Stimulated activated CD4-positive, alpha-beta T cell treated with anti-CD3 and anti-CD28 coated beads, Interleukin-4, amount 100 ng/mL, for 24 hours (primary cell): ENCODE results near the gene GSC2.
A peak's percentile ranks its signal among the peaks of the same experiment; 100 is the strongest.

Source experiments
- DNase-seq: peaks from one replicate; pipeline ENCODE4 v3.0.0-alpha.2; 2020

GSC2 gene

DNA sequence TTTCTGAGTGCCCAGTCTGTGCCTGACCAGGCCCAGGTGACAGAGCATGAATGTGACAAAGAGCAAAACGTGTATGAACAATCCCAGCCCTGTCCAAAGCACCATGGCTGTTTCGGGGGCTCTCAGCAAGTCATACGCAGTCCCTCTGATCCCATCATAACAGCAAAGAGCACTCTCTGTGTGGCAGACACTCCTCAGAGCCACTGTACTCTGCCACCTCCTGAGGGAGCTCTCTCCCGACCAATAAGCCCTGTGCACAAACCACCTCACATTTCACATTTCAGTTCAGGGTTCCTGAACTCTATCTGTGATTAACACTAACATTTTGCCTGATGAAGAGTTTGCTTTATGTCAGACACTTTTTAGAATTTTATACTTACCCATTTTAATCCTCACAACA, 34.5 kb downstream of the GSC2 start:
- no peak for DNase-seq

DNA sequence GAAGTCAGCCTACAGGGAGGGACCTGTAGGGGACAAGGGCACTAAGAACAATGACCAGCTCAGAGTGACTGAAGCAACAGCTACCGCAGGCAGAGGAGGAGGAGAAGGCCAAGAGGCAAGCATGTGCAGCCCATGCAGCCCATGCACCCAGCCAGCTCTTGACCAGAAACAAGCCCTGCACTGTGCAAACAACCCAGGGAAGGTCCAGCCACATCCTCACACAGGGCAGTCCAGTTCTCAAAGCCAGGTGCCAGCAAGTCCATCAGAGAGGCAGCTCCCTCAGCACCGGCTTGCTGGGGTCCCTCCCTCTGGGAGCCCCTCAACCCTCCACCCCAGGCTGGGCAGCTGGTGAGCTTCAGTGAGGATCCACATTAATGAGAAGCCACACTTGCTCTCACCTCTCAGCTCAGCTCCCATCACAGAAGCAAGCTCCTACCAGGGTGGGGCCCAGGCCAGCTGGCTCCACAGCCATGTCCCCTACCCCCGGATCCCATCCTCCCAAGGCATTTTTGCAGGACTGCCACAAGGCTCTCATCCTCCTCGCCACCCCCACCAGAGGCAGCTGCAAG, 35.0 kb downstream of the GSC2 start:
- DNase-seq: no peak

DNA sequence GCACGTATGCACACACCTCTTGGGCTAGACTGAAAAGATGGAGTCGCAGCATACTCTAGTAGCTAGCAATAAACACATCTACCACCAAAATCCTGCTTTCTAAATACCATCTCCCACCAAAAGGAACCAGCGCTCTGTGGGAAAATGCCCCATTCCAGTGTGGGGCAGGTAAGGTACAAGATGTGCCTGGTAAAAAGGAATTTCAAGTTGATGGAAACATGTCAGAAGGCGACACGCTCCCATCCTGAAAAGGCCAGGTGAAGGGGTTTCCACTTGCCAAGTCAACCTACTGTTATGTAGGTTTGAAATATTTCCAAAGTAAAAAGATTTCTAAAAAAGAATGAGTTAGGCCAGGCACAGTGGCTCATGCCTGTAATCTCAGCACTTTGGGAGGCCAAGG, 36.7 kb downstream of the GSC2 start:
- no peak for DNase-seq

DNA sequence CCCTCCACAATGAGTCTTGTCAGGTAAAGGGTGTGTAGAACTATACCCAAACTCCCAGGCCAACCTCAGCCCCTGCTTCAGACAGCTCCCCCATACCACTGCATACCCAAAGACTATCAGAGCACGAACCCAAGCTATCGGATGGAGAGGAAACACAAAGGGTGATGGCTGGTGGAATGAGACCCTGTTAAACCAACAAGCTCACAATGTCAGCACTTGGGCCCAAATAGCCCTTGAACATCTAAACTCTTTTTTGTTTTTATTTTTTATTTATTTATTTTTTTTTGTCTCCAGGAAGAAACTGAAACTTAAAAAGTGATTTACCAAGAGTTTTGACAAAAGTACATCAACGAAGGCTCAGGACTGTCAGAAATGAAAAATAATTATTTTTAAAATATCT, 38.5 kb downstream of the GSC2 start:
- DNase-seq: no peak

DNA sequence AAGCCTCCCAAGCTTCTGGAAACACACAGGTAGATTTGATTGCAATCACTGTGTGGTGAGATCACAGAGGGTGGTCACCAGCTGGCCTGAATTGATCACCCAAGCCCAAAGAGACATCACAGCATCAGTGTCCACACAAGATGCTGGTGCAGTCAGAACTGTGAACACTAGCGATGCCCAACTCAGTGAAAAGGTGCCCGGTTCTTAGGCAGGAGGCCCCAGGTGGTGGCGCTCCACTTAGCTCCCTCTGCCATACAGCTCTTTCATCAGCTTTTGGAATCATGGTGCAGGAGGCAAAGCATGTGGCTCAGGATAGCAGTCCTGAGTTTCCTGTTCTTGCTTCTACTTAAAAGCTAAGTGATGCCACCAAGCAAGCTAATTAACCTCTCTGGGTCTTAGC, 39.0 kb downstream of the GSC2 start:
- DNase-seq: no peak

DNA sequence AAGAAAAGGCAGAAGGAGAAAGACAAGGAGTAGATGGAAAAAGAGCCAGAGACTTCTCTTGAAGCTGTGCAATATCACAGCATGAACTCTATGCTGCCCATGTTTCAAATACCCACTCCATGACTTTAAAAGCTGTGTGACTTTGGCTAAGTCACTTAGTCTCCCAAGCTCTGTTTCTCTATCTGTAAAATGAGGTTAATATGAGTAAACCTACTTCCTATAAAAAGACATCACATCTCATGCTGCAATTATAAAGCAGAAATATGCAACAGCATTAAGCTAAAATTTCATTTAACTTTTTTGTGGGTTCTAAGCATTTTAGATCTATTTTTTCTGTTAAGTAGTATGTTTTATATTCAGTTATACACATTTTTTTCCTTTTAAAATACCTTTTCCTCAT, 39.4 kb downstream of the GSC2 start:
- no peak for DNase-seq

DNA sequence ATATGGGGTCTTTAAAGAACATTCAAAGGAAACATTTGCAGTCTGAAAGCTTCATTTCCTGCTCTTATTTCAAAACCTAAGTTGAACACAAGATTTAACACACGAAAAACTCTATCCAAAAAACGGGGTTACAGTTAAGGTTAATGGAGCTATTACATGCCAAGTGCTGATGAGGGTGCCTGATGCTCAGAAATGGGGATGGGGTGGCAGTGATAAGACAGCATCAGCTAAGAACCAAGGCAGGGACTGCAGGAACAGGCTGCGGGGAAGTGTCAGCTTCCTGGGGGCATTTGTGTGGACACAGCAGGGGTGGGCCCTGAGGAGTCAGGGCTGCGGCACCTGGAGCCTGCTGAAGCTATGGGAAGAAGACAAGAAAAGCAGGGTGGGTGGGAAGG, 40.0 kb downstream of the GSC2 start:
- no peak for DNase-seq

DNA sequence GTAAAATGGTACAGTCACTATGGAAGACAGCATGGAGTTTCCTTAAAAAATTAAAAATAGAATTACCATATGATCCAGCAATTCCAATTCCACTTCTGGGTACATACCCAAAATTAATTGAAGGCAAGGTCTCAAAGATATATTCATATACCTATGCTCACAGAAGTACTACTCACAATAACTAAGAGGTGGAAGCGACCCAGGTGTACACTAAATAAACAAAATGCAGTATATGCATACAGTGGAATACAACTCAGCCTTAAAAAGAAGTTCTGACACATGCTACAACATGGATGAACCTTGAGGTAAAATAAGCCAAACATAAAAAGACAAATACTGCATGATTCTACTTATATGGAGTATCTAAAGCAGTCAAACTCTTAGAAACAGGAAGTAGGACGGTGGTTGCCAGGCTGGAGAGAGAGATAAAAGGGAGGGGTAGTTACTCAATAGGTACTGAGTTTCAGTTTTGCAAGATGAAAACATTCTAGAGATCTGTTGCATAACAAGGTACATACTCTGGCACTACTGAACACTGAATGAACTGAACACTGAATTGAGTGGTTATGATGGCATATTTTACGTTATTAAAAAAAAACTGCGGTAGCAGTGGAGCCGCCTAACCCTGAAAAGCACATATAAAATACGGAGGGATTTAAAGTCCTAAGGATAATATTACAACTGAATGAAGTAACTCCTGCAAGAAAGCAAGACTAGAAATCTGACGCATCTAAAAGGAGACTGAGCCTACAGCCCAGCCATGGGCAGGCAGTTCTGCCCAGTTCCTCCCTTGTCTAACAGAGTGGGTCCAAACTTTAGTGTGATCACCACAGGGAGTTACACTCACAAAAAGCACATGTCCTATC, 40.7 kb downstream of the GSC2 start:
- DNase-seq: peak; percentile 57

DNA sequence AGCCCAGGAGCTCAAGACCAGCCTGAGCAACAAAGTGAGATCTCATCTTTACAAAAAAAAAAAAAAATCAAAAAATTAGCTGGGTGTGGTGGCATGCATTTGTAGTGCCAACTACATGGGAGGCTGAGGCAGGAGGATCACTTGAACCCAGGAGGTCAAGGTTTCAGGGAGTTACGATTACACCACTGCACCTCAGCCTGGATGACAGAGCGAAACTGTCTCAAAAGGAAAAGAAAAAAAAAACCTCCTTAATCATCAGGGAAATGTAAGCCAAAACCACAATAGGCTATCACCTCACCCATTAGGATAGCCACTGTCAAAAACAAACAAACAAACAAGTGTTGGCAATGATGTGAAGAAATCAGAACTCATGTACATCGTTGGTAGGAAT, 41.3 kb downstream of the GSC2 start:
- DNase-seq: no peak

DNA sequence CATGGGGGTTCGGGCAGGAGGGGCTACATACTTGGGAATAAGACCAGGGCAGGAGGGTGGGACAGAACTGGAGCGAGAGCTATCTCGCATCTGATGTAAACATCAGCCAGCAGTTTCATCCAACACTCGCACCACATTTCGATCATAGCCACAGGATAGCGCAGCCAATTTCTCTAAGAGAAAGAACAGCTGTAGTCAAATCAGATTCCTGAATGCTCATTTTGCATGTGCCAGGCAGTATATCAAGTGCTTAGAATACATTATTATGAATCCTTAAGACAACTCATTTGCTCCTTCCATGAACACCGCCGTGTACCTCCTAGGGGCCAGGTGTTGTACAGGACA, 42.4 kb downstream of the GSC2 start:
- no peak for DNase-seq

DNA sequence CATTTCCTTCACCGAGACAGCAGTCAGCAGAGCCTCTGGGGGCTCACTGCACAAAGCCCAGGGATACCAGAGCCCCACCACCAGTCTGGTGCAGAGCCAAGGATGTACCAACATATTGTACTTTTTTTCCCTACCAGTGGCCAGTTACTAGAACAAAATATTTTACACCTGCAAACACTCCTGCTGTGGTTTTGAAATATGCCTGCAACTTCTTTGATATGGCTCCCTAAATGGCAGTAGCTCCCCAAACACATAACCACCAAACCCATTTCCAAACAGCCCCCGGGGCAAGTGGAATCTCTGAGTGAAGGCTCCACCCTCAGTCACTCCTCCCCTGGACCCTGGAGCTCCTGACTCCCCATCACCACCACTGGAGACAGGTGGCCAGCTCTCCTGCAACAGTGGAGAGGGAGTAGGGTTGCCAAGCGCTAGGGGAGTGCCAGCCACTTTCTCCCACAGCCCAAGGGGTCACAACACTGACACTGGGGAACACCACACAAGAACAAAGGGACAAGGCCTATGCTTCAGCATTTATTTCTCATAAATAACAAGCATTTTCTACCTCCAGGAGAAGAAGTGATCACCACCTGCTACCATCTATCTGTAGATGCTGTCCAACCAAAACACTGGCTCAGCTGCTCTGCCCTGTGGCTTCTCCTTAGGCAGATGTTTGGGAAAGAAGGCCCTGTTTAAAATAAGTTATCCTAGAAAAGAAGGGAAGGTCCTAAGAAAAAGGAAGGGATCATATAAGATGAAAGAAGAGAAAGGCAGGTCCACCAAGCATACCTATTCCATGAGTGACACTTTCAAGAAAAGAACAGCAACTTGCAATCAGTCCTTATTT, 43.0 kb downstream of the GSC2 start:
- no peak for DNase-seq

DNA sequence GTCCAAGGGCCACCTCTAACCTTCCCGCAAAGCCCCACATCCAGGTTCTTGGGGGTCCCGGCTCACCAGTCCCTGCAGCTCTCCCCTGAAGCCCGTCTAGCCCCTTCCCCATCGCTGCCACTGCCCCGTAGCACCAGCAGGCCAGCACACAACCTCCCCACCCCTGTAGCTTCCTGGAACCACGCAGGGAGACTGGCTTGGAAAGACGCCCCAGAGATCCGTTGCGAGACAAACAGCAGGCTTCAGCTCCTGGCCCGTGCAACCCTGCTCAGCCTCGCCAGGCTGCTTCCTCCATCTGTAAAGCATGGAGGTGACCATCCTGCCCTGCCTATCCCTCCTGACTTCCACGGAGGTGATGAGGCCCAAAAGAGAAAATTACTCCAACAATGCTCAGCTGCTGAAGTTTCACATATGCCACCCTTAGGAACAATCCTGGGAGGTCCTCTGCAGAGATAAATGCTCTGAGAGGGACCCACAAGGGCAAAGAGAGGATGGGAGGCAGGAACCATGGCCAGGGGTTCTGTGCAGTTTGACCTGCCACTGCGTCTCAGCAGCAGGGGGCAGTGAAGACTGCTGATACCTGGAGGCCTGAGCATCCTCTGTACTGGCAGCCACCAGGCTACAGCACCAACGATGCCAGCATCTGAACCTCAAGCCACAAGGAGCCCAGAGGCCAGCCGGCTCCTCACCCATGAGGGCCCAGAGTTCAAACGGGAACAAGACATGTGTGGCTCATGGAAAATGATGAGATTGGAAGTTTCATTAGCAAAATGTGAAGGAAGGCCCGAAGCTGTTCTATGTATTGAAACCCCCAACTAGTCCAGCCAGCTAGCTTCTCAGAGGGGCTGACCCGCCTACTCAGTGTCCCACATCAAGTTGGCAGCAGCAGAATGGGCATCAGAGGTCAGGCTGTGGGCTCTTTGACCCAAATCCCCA, 44.0 kb downstream of the GSC2 start:
- DNase-seq: peak; percentile 49

DNA sequence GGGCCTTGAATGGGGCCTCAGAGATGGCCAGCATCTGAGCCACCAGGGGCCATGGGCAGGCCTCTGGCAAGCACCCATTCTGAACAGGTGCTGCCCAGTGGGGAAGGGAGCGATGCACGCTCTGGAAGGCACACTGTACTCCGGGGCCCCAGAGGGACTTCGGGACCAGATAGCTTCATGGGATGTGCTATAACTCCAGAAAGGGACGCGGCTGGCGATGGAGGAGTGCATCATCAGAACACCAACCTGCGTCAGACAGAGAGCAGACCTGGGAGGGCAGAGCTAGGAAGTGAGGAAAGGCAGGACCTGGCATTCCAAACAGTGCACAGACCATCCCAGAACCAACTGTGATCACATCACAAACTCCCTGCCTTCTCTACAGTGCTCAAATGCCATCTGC, 44.6 kb downstream of the GSC2 start:
- DNase-seq: no peak

DNA sequence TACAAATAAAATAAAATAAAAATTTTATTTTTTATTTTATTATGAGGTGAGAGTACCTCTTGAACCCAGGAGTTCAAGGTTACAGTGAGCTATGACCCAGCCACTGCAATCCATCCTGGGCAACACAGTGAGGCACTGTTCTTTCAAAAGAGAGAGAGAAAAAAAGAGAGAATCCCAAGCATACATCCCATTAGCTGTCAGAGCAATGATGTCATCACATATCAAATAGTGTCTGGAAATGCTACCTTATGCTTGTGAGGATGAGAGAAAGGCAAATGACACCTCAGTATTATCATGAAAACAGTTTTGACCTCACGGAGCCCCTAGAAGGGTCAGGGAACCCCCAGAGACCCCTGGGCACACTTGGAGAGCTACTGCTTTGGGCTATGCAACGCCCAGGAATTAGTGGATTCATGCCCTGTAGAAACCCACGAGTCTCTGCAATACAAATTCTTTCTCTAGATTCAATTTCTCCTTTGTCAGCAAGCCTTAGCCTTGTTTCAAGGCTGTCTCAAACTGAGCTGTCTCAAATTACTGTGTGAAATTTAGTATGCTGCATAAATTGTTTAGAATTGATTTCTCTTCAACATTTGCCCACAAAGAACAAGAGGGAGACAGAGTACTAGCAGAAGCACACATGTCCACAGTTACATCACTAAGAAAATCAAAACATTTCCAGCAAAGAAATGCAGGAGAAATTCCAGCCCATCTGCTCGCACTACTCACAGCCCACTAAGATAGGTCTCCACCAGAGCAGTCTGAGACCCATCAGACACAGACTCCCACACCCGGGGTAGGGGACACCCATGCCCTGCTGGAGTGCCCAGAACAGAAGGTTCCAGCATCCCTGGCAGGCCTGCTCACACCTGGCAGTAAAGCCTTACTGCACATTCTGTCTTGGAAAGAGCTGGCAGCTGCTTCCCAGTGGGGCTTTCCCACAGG, 45.9 kb downstream of the GSC2 start:
- no peak for DNase-seq

DNA sequence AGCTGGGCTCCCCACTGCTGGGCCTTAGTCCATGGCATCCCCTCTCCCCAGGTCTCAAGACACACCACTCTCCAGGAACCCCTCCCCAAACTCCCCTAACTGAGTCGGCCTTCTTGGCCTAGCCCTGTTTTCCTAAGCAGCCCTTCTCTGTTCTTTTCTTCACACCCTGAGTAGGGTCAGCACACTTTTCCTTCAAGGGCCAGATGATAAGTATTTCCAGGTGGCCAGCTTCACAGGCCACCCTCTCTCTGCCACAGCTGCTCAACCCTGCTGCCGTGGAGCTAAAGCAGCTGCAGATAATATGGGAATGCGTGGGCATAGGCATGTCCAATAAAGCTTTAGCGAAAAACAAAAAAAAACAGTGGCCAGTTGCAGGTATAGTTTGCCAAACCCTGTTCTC, 51.9 kb downstream of the GSC2 start:
- DNase-seq: no peak

DNA sequence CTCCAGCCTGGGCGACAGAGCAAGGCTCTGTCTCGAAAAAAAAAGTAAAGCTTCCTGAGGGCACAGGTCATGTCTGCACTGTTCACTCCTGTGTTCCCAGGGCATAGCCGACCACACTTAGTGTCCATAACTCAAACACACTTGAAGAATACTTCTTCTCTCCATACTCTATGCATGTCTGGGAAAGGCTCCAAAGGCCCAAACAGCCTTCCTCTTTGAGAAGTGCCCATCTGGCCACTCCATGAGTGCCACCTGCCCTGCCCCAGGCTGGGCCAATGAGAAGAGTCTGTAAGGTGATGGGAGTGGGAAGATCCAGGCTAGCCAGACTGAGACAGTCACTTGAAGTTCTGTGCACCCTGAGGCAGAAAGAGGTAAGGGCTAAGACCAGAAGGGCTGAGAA, 52.6 kb downstream of the GSC2 start:
- DNase-seq: no peak
